Progenitor cell of endocrine pancreas (in vitro differentiated cells): ENCODE results near the gene CD68. TPM values are rescaled to one million over a fixed set of nuclear protein-coding genes. Genes with fewer than 3 reads are reported as not detected.

Source experiments
- DNase-seq: peaks from one replicate; pipeline ENCODE4 v3.0.0; 2021; ENCODE audit warnings: low spot score; ENCODE audit not compliant: unreplicated experiment
- H3K27ac Mint-ChIP-seq: 2 replicates; pipeline ENCODE4 v1.8.0; 2021; ENCODE audit warnings: mild to moderate bottlenecking, moderate library complexity, mixed read lengths
- H3K27me3 Mint-ChIP-seq: 2 replicates; pipeline ENCODE4 v1.8.0; 2021; ENCODE audit warnings: mixed read lengths
- H3K36me3 Mint-ChIP-seq: 2 replicates; pipeline ENCODE4 v1.8.0; 2022; ENCODE audit warnings: mixed read lengths; ENCODE audit not compliant: insufficient read depth
- H3K4me1 Mint-ChIP-seq: 2 replicates; pipeline ENCODE4 v1.8.0; 2021; ENCODE audit warnings: low read depth, mixed read lengths
- H3K4me3 Mint-ChIP-seq: 2 replicates; pipeline ENCODE4 v1.8.0; 2021; ENCODE audit warnings: low read depth, mild to moderate bottlenecking, moderate library complexity, mixed read lengths
- H3K9me3 Mint-ChIP-seq: 2 replicates; pipeline ENCODE4 v1.8.0; 2021; ENCODE audit warnings: low read depth, mixed read lengths
- CTCF ChIP-seq: fragments of 200-600 bp; sonication (generic); IDR thresholded peaks from one replicate; pipeline ENCODE4 v1.5.0; 2021; ENCODE audit warnings: antibody characterized with exemption, mild to moderate bottlenecking; ENCODE audit not compliant: unreplicated experiment
- total RNA-seq: library from RNA; stranded (reverse); gene quantifications from 2 replicates; pipeline ENCODE4 v1.2.1, GENCODE V29; 2021

CD68 gene
- total RNA-seq, 1 donor from 2014 or later: not detected

- no peak for TF ChIP-seq CTCF
- H3K27me3 Mint-ChIP-seq: peaks cover 3% of the 10 kb centered on the region
- no peak overlapping the region for H3K27ac Mint-ChIP-seq
- no peak overlapping the region for H3K4me3 Mint-ChIP-seq
- peaks cover 4% of the 10 kb centered on the region for H3K36me3 Mint-ChIP-seq
- DNase-seq: no peak
- peaks cover 4% of the 10 kb centered on the region for H3K4me1 Mint-ChIP-seq
- peaks cover 10% of the 10 kb centered on the region for H3K9me3 Mint-ChIP-seq
Measured at GRCh38 chr17:7541074-7541621, 38.3 kb upstream of the CD68 start.

DNA sequence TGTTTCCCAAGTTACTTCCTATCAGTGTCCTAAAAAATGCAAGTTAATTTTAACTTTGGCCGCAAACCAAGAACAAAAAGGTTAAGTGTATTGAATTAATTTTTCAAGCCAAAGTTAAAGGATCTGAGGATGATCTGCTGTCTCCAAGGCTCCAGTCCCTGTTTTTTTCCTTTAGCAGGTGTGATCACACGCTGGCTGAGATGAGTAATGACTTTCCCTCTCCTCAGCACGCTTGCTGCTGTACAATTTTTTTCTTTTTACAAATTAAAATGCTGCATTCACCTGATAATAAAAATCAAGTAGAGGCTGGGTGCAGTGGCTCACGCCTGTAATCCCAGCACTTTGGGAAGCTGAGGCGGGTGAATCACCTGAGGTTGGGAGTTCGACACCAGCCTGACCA, 34.5 kb upstream of the CD68 start:
- H3K27me3 Mint-ChIP-seq: peaks cover 3% of the 10 kb centered on the region
- H3K4me3 Mint-ChIP-seq: no peak overlapping the region
- no peak for TF ChIP-seq CTCF
- H3K36me3 Mint-ChIP-seq: no peaks in the 10 kb centered on the region
- H3K27ac Mint-ChIP-seq: no peak overlapping the region
- DNase-seq: no peak
- no peaks in the 10 kb centered on the region for H3K9me3 Mint-ChIP-seq
- H3K4me1 Mint-ChIP-seq: peaks cover 15% of the 10 kb centered on the region

DNA sequence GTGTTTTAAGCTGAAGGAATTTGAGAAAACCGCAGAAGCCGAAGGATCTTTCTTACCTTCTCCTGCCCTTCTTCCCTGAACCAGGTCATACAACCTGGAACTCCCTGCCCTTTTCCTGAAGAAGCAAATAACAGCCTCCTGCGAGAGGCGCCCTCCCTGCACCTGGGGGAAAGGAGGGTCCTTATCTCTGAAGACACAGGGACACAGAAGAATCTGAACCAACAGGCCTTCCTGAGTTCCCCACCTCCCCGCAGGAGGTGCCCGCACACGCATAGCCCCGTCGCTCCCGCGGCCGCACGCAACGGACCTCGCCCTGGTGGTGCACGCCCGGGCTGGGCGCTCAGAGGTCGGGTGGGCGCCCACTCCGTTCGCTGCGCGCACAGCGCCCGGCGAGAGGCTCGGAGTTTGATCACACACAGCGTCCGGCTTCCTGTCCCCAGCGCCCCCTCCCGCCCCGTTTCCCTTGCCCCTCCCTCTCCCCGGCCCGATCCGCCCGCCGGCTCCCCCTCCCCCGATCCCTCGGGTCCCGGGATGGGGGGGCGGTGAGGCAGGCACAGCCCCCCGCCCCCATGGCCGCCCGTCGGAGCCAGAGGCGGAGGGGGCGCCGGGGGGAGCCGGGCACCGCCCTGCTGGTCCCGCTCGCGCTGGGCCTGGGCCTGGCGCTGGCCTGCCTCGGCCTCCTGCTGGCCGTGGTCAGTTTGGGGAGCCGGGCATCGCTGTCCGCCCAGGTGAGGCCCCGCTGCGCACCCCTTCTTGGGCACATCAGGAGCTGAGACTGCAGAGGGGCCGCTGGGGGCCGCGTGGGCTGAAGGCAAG, 30.6 kb upstream of the CD68 start, which contains the start of gene TNFSF12:
TNFSF12 (plus strand) TSS at position 474 of the 816 bp plus-strand sequence; CDS start at position 570, 96 bp downstream.
- no peak for DNase-seq
- TF ChIP-seq CTCF: peak; percentile 31
- Mint-ChIP-seq H3K4me3 (peak within 1 kb of the TSS; percentile 71), H3K36me3 (peaks cover 1% of the 10 kb centered on the region), H3K9me3 (no peaks in the 10 kb centered on the region), H3K27ac (peak within 1 kb of the TSS; percentile 86), H3K27me3 (no peaks in the 10 kb centered on the region), H3K4me1 (peaks cover 22% of the 10 kb centered on the region)

DNA sequence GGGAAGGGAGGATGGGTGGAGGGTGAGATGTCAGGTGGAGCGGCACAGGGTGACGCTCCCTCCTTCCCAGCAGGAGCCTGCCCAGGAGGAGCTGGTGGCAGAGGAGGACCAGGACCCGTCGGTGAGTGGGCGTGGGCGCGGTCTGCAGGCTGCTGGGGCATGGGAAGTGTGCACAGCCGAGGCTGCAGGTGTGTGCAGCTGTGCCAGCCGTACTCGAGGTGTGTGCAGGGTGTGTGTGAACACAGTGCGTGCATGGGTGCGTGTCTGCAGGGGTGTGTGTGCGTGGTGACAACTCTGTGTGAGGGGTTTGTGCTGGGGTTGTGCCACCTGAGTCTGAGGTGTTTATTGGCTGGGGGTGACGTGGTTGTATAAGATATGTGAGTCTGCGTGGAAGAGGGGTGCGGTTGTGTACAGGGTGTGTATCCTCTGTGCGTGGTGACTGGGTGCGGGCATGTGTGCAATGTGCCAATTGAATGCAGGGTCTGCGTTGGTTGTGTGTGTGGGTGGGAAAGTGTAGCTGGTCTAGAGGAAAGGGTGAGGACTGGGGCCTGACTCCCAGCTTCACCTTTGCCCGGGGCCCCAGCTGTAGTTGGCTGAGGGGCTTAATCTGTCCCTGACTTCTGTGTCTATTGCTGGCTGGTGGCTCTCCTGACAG, 29.9 kb upstream of the CD68 start:
- H3K27me3 Mint-ChIP-seq: no peaks in the 10 kb centered on the region
- DNase-seq: no peak
- H3K27ac Mint-ChIP-seq: peak overlapping the region; percentile 75
- H3K4me1 Mint-ChIP-seq: peaks cover 22% of the 10 kb centered on the region
- TF ChIP-seq CTCF: no peak
- peaks cover 1% of the 10 kb centered on the region for H3K36me3 Mint-ChIP-seq
- H3K9me3 Mint-ChIP-seq: no peaks in the 10 kb centered on the region
- peak overlapping the region; percentile 71 for H3K4me3 Mint-ChIP-seq

DNA sequence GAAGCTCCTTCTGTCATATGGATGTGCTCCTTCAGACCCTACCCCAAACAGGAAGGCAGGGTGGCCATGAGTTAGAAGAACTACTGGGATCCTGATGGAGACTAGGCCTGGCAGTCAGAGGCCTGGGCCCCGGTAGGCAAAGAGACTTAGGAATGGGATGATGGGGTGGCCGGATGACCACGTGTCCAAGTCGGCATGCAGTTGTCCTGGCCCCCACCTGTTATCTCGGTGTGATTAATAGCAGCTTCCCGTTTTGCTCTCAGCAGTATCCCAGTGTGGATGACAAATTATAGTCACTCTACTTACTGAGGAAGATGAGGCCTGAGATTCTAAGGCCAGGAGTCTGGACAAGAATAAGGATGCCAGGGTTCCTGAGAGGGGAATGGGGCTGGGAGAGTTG, 29.1 kb upstream of the CD68 start:
- peak overlapping the region; percentile 71 for H3K4me3 Mint-ChIP-seq
- no peaks in the 10 kb centered on the region for H3K9me3 Mint-ChIP-seq
- peaks cover 1% of the 10 kb centered on the region for H3K36me3 Mint-ChIP-seq
- no peak for TF ChIP-seq CTCF
- H3K27ac Mint-ChIP-seq: peak overlapping the region; percentile 5
- H3K27me3 Mint-ChIP-seq: no peaks in the 10 kb centered on the region
- no peak for DNase-seq
- peaks cover 25% of the 10 kb centered on the region for H3K4me1 Mint-ChIP-seq
